GM19452 (cell line): ENCODE measurements around the gene TSSK2.
"Not testable (repeated sequence)": the region's sequence is repeated elsewhere in the genome, so short reads cannot be mapped to it uniquely, and the experiment has no call there.

Source experiments
- ATAC-seq: cut with Tn5 transposase; IDR thresholded peaks from one replicate; pipeline ENCODE4 v1.9.1; 2021; ENCODE audit not compliant: unreplicated experiment

TSSK2 gene

DNA sequence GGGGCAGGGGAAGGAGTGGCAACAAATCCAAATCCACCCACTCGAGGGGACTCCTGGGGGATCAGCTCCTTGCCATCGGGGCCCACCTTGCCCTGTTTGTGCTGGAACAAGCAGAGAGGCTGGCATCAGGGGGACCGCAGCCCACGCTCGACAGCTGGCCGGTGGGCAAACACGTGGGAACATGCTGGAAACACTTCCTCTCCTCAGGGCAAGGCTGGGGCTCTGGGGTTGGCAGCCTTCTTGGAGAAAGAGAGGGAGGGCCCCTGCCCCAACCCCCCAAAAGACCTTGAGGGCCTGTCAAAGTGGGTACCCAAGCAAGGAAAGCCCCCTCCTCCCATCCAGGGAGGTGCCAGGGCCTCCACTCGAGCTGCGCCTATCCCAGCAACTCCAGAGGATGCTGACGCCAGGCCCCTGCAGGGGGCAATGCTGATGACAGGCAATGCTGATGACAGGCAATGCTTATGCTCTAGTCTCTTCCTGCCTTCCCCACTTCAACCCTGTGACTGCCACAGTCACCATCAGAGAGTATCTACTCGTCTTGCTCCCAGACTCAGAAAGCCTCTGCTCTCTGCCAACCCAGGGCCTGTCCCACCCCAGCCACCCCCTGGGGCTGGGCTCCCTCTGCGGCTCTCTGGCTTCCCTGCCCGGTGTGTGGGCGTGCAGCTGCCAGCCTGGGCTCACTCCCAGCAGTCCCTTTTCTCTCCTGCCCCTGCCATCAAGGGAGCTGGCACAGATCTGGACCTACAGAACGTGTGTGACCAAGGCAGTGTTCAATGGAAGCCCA, 7.3 kb downstream of the TSSK2 start:
- ATAC-seq, result no peak

DNA sequence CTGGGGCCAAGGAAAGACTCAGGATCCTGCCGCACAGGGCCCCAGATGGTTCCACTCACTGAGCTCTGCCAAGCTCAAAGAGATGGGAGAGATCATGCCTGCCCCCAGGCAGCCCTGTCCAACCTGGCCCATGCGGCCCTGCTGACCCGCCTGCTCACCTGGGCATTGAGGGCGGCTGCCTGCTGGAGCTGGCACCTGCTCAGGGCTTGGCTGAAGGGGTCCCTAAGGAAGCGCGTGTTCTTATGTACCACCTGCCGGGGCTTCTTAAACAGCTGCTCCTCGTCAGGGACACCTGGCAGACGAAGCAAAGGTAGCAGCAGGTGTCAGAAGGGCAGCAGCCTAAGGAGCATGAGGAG, 7.9 kb downstream of the TSSK2 start:
- no peak for ATAC-seq

GRCh38 chr22:19139974-19140373, 8.9 kb downstream of the TSSK2 start:
- no peak for ATAC-seq

- no peak for ATAC-seq
Observed at GRCh38 chr22:19142394-19142793, 11.3 kb downstream of the TSSK2 start.

DNA sequence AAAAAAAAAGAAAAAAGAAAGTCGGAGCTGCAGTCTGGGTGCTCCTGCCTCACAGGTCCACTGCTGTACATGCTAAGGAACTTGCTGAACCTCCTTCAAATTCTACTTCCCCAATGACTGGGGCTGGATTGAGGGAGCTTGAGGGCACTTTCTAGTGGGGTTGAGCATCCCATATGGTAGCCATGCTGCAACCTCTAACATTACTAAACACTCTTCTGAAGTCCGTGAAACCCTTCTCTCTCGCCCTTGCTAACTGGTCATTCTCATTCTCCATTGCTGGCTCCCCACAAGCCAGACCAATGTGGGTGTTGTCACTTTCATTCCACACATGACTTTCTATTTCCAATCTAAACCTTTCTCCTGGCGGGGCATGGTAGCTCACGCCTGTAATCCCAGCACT, 12.1 kb downstream of the TSSK2 start:
- ATAC-seq, result no peak

- no peak for ATAC-seq
Observed at GRCh38 chr22:19143967-19144400, 12.9 kb downstream of the TSSK2 start.

DNA sequence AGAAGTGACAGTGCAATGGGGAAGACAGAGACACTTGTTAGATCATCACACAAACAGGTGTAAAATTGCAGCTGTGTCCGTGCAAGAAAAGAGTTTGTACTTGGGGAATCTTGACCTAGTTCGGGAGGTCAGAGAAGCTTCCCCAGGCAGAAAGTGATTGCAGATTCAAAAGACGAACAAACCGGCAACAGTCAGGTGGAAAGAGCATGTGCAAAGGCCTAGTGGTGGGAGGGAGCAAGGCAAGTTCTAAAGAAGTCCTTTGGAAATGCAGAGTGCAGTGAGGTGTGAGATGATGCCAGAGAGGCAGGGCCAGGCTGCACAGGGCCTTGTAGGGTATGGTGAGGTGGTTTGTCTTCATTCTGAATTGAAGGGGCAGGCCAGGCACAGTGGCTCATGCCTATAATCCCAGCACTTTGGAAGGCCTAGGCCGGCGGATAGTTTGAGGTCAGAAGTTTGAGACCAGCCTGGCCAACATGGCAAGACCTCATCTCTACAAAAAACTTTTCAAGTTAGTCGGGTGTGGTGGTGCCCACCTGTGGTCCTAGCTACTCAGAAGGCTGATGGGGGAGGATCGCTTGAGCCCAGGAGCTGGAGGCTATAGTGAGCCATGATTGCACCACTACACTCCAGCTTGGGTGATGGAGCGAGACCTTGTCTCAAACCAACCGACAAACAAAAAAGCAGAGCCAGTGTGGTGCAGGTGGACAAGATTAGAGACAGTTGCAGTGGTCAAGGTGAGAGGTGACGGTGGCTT, 15.3 kb downstream of the TSSK2 start:
- no peak for ATAC-seq

DNA sequence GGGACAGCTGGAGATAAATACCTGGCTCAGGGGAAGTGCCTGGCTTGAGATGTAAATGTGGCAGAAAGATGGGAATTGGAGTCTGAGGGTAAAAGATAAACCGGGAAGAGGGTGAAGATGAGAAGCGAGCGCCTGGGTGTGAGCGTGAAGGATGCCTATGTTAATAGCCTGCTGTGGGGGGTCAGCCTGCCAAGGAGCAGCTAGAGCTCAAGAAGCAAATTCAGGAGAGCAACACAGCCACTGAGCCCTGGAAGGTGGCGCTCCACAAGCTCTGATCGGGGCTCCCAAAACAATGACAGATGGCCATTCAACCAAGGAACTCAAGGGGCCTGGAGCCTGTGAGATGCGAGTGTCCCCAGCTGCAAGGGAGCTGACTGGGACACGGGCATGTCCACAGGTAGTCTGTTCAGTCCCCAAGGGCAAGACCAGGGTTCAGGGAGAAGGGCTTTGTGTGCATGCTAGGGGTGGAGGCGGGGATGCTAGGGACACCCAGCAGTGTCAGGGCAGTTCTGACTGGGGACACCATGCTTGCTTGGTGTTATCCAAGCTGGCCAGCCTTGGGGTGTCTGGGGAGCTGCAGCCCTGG, 16.2 kb downstream of the TSSK2 start:
- no peak for ATAC-seq

- no peak for ATAC-seq
Observed at GRCh38 chr22:19148417-19149046, 17.4 kb downstream of the TSSK2 start.

DNA sequence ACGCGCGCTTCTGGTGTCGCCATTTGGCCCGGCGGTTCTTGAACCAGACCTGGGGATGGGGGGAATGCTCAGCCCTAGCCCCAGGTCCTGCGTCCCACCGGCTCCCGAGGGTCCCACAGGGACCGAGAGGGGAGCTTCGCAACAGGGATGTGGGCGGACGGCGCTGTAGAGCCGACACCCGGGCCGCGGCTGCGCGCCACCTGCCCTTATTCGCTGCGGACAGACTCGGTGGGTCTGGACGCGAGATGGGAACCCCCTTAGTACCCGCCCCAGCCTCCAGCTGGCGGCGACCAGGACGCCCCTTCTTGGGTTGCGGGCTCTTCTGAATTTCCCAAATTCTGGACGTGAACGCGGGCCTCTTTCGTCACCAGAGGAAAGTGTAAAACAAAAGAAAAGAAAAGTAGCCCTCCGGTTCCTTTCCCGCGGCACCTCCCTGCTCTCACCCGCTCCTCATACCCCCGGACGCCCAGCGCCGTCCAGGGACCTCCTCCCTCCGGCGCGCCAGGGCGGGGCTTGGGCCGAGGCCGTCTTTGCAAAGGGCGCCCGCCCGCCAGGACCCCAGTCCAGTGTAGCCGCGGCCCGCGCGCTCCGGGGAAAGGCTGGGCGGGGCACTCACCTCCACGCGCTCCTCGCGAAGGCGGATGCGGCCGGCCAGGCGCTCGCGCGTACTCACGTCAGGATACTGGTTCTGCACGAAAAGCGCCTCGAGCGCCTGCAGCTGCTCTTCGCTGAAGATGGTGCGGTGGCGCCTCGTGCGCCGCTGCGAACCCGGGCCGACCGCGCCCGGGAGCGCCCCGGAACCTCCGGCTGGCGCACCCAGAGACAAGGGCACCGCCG, 18.2 kb downstream of the TSSK2 start:
- no peak for ATAC-seq

- no peak for ATAC-seq
Observed at GRCh38 chr22:19149991-19150390, 18.9 kb downstream of the TSSK2 start, which contains the start of gene GSC2. GSC2 (minus strand) TSS chr22:19150292; CDS start chr22:19150283, 9 bp downstream.

DNA sequence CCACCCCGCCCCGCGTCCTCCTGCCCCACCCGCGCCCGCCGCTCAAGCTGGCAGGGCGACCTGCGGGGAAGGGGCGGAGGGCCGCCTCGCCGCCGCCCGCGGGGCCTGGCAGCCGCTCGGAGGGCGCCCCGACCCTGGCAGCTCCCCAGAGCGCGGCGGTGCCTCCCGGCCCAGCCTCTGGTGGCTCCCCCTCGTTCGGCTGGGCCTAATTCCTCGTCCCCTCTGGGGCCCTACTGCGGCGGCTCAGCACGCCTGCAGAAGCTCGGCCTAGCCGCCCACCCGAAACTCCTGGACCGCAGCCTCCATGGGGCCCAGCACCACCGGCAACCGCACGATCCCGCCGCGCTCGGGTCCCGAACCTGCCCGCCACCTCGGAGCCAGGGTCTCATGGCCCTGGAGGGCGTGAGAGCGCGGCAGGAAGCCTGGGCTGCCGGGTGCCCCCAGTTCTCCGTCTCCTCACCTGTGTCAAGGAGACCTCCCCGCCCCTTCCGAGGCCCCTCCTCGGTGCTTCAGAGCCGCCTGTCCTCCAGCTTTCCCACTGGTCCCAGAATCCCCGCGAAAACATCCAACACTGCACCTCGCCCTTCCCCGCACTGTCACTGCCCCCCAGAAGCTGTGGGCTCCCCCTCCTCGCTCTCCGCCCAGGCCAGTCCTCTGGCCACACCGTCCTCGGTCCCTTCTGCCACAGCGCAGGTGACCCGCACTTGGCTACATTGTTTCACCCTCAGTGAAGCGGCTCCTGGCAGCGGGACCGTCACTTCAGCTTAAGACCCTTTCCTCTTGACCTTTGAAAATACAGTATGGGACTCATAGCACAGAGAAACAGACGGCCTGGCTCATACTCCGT, 19.6 kb downstream of the TSSK2 start:
- no peak for ATAC-seq

- ATAC-seq, result no peak
Observed at GRCh38 chr22:19151329-19152191, 20.5 kb downstream of the TSSK2 start.

GRCh38 chr22:19152942-19153883, 22.1 kb downstream of the TSSK2 start:
- no peak for ATAC-seq

DNA sequence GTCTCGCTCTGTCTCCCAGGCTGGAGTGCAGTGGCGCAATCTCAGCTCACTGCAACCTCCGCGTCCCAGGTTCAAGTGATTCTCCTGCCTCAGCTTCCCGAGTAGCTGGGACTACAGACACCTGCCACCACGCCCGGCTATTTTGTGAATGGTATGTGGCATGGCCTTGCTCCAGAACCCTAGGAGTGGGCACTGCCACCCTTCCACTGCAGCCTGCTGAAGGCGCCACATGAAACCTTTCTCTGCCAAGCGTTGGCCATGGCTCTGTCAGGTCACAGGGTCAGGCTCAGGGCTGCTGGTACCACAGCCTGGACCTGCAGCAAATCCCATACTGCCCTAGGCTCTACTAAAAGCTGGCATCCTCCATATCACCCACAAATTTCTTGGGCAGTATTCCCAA, 25.0 kb downstream of the TSSK2 start:
- not testable (repeated sequence) for ATAC-seq

- ATAC-seq, result not testable (repeated sequence)
Observed at GRCh38 chr22:19158649-19159048, 27.5 kb downstream of the TSSK2 start.

- ATAC-seq, result no peak
Observed at GRCh38 chr22:19164425-19164824, 33.3 kb downstream of the TSSK2 start.

GRCh38 chr22:19166421-19166820, 35.3 kb downstream of the TSSK2 start:
- no peak for ATAC-seq
